ENCODE data around the gene FAM217B. TPM values are rescaled to one million over a fixed set of nuclear protein-coding genes. Genes with fewer than 3 reads are reported as not detected.

The FAM217B gene
- polyA plus RNA-seq, 6 donors from 2014 or later, result 12.0 to 25.1 (median 17.5) TPM

DNA sequence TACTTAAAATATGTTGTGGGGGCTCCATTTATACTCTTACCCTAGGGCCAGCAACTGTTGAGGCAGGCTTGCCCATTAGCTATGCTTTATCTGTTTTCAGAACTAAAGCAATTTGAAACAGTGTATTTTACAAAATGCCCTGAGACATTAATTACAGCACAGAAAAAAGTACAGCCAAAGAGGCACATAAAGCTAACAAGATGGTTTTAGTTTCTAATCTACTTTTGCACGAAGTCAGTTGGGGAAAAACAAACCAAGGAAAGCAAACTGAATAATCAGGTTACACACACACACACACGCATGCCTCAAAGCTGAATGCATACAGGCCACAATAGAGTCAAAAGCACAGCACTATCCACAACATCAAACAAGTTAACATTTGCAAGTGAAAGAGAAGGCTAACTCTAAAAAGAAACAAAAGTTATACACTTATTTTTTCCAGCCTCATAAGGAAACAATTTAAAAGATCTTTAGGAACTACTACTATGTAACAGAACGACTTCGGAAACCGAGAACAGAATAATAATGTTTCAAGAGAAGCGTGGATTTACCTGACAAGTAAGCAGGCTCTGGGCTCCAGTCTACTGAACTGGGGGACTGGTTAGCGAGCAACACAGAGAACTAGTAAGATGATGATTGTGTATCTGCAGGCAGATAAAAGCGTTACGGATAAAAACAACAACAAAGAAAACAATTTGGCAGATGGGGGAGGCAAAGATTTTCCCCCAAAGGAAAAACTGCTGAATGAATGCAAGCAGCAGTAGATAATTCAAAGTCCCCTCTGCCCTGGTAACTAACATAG is 8.5 kb upstream of the FAM217B start:
- H3K9me3 Mint-ChIP-seq, result no peaks in the 10 kb centered on the region
- ATAC-seq (ENCODE audit: low read depth in 2 of 2) (no peak), DNase-seq (no peak)
- H3K4me3 Mint-ChIP-seq, result peak overlapping the region in 7 of 8 donors; percentile 32 to 79 (median 58)
- H3K27ac Mint-ChIP-seq, result no peak overlapping the region
- H3K36me3 Mint-ChIP-seq, result no peaks in the 10 kb centered on the region
- no peaks in the 10 kb centered on the region for H3K27me3 Mint-ChIP-seq
- peaks cover 0 to 8% (median 5%) of the 10 kb centered on the region in 3 donors for H3K4me1 Mint-ChIP-seq

DNA sequence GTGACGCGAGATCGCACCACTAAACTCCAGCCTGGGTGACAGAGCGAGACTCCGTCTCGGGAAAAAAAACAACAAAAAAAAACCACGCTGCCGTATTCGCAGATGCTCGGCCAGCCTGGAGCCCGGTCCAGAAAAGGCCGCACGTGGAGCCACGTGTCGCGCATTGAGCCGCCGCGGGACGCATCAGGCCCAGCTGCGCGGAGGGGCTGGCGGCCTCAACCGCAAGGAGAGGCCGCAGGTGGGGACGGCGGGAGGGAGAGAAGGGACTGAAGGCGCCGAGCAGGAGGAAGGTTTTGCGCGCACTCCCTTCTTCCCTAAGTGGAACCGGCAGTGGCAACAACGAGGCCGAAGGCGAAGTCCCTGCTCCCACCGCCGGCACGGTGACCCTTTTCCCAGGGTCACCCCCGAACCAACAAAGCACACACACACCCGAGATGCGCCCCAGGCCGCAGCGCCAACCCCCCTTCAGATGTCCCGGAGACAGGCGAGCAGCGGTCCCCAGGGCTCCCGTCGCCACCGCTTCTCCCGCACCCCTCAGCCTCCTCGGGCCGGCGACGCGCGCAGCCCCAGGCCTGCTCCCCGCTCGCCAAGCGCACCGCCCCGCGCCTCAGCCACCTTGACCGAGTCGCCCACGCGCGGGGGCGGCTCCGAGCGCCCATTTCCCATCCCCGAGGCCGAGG is 7.4 kb upstream of the FAM217B start:
- Mint-ChIP-seq H3K4me3 (peak overlapping the region; percentile 32 to 84 (median 75)), H3K36me3 (no peaks in the 10 kb centered on the region), H3K27me3 (no peaks in the 10 kb centered on the region), H3K27ac (peak overlapping the region in 1 of 6 donors; percentile 69), H3K4me1 (peaks cover 0 to 13% (median 5%) of the 10 kb centered on the region in 3 donors), H3K9me3 (no peaks in the 10 kb centered on the region)
- DNase-seq (no peak), ATAC-seq (ENCODE audit: low read depth in 2 of 2) (no peak)

- ATAC-seq (ENCODE audit: low read depth in 2 of 2), result peak; percentile 75 to 80
- peak within 1 kb of the TSS in 3 of 6 donors; percentile 63 to 88 (median 69) for H3K27ac Mint-ChIP-seq
- peaks cover 0 to 18% (median 8%) of the 10 kb centered on the region in 3 donors for H3K4me1 Mint-ChIP-seq
- no peaks in the 10 kb centered on the region for H3K9me3 Mint-ChIP-seq
- H3K27me3 Mint-ChIP-seq, result no peaks in the 10 kb centered on the region
- peak; percentile 53 for DNase-seq
- H3K36me3 Mint-ChIP-seq, result no peaks in the 10 kb centered on the region
- peak within 1 kb of the TSS; percentile 72 to 93 (median 84) for H3K4me3 Mint-ChIP-seq
Observed at GRCh38 chr20:59933296-59933848, 6.8 kb upstream of the FAM217B start, which contains the start of gene SYCP2. Gene SYCP2, minus strand, starts transcription at chr20:59933637. Its CDS starts 11,224 bp downstream, at chr20:59922413.

DNA sequence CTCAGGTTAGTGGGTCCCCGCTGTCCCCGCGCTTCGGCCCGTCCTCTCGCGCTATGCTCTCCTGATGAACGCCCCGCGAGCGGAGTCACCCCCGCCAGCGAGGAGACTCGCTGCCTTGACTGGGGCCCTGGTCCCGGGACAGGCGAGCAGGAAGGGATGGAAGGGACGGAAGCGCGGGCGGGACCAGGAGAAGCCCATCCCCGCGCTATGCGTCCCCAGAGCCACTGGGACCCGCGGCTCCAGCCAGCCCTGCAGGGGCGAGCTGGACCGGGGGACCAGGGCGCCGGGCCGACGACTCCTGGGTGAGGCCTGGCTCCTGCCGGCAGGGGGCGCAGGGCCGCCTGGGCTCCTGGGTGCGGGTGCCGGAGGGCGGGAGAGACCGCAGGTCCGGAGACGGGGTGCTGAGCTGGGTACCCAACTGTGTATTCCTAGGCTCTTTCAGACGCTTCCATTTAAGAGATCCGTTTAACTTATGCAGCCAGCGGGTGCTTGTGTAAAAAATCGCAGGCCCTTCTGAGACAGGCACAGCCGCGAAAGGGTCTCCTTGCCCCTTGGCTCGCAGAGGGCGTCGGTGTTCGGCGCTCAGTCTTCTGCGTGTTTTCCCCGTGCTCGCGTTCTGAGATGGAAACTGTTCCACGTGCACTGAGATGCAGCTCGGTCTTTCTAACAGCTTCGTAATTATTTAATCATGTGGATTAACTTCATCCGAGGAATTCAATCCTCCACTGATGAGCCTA is 6.2 kb upstream of the FAM217B start:
- Mint-ChIP-seq H3K27ac (peak overlapping the region in 2 of 6 donors; percentile 63 to 88), H3K9me3 (no peaks in the 10 kb centered on the region), H3K4me3 (peak overlapping the region; percentile 72 to 93 (median 84)), H3K4me1 (peaks cover 5 to 25% (median 15%) of the 10 kb centered on the region in 3 donors), H3K27me3 (no peaks in the 10 kb centered on the region), H3K36me3 (no peaks in the 10 kb centered on the region)
- ATAC-seq (ENCODE audit: low read depth in 2 of 2), result peak; percentile 85 to 88
- peak; percentile 79 for DNase-seq

GRCh38 chr20:59935457-59936185 is 4.6 kb upstream of the FAM217B start:
- Mint-ChIP-seq H3K9me3 (no peaks in the 10 kb centered on the region), H3K36me3 (no peaks in the 10 kb centered on the region), H3K27ac (no peak overlapping the region), H3K27me3 (no peaks in the 10 kb centered on the region), H3K4me3 (peak overlapping the region in 4 of 8 donors; percentile 5 to 88 (median 25)), H3K4me1 (peaks cover 5 to 28% (median 18%) of the 10 kb centered on the region in 3 donors)
- no peak for DNase-seq
- no peak for ATAC-seq (ENCODE audit: low read depth in 2 of 2)

DNA sequence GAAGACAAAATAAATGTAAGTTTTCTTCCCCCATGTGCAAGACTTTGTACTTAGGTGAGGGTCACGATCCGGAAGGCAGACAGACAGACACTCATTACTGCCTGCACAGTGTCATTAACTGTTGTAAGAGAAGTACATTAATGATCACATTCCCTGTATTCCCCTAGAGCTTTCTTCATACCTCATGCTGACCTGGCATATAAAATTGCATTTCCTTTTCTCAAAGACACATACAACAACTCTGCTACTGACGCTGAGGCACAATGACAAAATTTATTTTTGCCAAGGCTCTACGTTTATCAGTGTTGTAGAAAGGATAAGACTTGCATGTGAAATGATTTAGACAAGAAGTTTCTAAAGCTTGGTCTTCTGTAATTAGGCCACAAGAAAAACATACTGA is 3.8 kb upstream of the FAM217B start:
- Mint-ChIP-seq H3K36me3 (no peaks in the 10 kb centered on the region), H3K9me3 (no peaks in the 10 kb centered on the region), H3K4me1 (peaks cover 11 to 35% (median 26%) of the 10 kb centered on the region in 3 donors), H3K27ac (peak overlapping the region in 1 of 6 donors; percentile 22), H3K27me3 (no peaks in the 10 kb centered on the region), H3K4me3 (peak overlapping the region in 1 of 8 donors; percentile 88)
- ATAC-seq (ENCODE audit: low read depth in 2 of 2) (no peak), DNase-seq (no peak)

DNA sequence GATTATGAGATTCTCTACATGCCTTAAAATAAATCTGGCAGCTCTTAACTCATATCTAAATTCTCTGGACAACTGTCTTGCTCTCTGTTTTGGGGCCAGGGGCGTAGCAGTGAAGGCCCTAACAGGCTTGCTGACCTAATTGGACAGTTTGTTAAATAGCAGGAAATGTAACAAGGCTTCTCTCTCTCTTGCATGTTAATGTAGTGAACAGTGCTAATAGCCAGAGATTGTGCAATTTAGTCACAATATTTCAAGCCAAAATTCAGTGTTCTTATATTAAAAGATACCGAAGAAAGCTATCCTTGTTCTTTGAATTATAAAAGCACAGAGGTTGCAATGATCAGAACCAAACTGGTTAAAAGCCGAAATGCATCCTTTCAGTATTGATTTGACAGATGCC is 3.0 kb upstream of the FAM217B start:
- Mint-ChIP-seq H3K9me3 (no peaks in the 10 kb centered on the region), H3K27ac (peak overlapping the region in 2 of 6 donors; percentile 33 to 44), H3K36me3 (no peaks in the 10 kb centered on the region), H3K27me3 (no peaks in the 10 kb centered on the region), H3K4me3 (peak overlapping the region in 2 of 8 donors; percentile 29 to 88), H3K4me1 (peaks cover 15 to 36% (median 32%) of the 10 kb centered on the region in 3 donors)
- ATAC-seq (ENCODE audit: low read depth in 2 of 2) (no peak), DNase-seq (no peak)

GRCh38 chr20:59938221-59938620 is 2.0 kb upstream of the FAM217B start:
- no peaks in the 10 kb centered on the region for H3K36me3 Mint-ChIP-seq
- H3K27ac Mint-ChIP-seq, result peak overlapping the region in 2 of 6 donors; percentile 57 to 71
- no peaks in the 10 kb centered on the region for H3K9me3 Mint-ChIP-seq
- peak overlapping the region; percentile 85 to 98 (median 88) for H3K4me3 Mint-ChIP-seq
- H3K27me3 Mint-ChIP-seq, result no peaks in the 10 kb centered on the region
- no peak for DNase-seq
- no peak for ATAC-seq (ENCODE audit: low read depth in 2 of 2)
- peaks cover 15 to 36% (median 32%) of the 10 kb centered on the region in 3 donors for H3K4me1 Mint-ChIP-seq

GRCh38 chr20:59938696-59939051 is 1.5 kb upstream of the FAM217B start:
- ATAC-seq (ENCODE audit: low read depth in 2 of 2) (no peak), DNase-seq (no peak)

DNA sequence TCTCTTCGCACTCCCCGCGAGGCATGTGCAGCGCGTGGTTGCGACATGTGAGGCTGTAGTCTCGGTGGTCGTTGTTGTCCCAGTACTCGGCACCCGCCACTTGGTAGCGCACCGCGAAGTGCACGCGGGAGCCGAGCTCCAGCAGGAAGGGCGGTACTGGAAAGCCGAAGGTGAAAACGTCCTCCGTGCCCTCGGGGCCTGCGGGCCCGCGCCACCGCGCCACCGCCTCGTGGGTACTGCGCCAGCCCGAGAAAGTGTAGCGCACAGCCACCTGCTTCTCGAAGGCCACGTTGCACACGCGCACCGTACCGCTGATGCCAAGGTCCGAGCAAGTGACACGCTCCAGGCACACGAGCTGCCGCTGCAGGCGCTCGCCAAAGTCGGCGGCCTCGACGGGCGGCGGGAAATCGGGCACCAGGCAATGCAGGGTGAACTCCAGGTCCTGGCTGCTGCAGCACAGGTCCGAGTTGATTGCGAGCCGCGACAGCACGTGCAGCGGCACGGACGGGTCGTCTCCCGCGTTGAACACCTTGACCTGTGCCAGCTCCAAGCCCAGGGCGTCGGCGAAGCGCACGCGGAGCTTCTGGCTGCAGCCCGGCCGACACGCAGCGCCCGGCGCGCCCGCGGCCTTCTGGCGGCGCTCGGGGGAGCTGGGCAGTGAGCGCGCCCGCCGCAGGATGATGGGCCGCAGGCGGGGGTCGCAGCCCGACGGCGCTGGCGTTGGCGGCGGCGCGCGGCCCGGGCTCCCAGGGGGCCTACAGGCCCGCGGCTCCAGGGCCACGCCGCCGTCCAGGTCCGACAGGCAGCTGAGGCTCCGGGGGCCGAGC is 924 bp upstream of the FAM217B start:
- ATAC-seq (ENCODE audit: low read depth in 2 of 2), result no peak
- no peaks in the 10 kb centered on the region for H3K9me3 Mint-ChIP-seq
- peak; percentile 7 for DNase-seq
- H3K4me3 Mint-ChIP-seq, result peak overlapping the region; percentile 85 to 98 (median 93)
- peaks cover 15 to 34% (median 29%) of the 10 kb centered on the region in 3 donors for H3K4me1 Mint-ChIP-seq
- no peaks in the 10 kb centered on the region for H3K27me3 Mint-ChIP-seq
- peaks cover 2 to 4% of the 10 kb centered on the region in 2 donors for H3K36me3 Mint-ChIP-seq
- H3K27ac Mint-ChIP-seq, result peak overlapping the region in 2 of 6 donors; percentile 71 to 91

More at GRCh38 chr20:59938696-59939051, 1.5 kb upstream of the FAM217B start:
- peak overlapping the region; percentile 85 to 98 (median 88) for H3K4me3 Mint-ChIP-seq
- no peaks in the 10 kb centered on the region for H3K9me3 Mint-ChIP-seq
- H3K36me3 Mint-ChIP-seq, result no peaks in the 10 kb centered on the region
- no peaks in the 10 kb centered on the region for H3K27me3 Mint-ChIP-seq
- H3K4me1 Mint-ChIP-seq, result peaks cover 15 to 36% (median 32%) of the 10 kb centered on the region in 3 donors
- H3K27ac Mint-ChIP-seq, result peak overlapping the region in 1 of 6 donors; percentile 71

- peak overlapping the region; percentile 93 to 99 (median 97) for H3K4me3 Mint-ChIP-seq
- peaks cover 15 to 36% (median 27%) of the 10 kb centered on the region in 3 donors for H3K4me1 Mint-ChIP-seq
- DNase-seq (no peak), ATAC-seq (ENCODE audit: low read depth in 2 of 2) (peak; percentile 5 to 6)
- no peaks in the 10 kb centered on the region for H3K9me3 Mint-ChIP-seq
- no peaks in the 10 kb centered on the region for H3K27me3 Mint-ChIP-seq
- H3K36me3 Mint-ChIP-seq, result peaks cover 7 to 9% of the 10 kb centered on the region in 2 donors
- peak overlapping the region in 3 of 6 donors; percentile 74 to 91 (median 88) for H3K27ac Mint-ChIP-seq
Observed at GRCh38 chr20:59939879-59940128, 385 bp upstream of the FAM217B start.

- Mint-ChIP-seq H3K27me3 (no peaks in the 10 kb centered on the region), H3K4me1 (peaks cover 15 to 35% (median 27%) of the 10 kb centered on the region in 3 donors), H3K4me3 (peak overlapping the region; percentile 93 to 99 (median 97)), H3K36me3 (peaks cover 9 to 10% of the 10 kb centered on the region in 2 donors), H3K27ac (peak overlapping the region; percentile 85 to 98 (median 96)), H3K9me3 (no peaks in the 10 kb centered on the region)
- no peak for DNase-seq
- no peak for ATAC-seq (ENCODE audit: low read depth in 2 of 2)
Observed at GRCh38 chr20:59940956-59941294, 736 bp downstream of the FAM217B start.
